Vagina (tissue), 2 donors: Measurements from ENCODE around the gene PRSS53.

ENCODE experiments used
- POLR2A ChIP-seq, 2 donors: fragments of 450-650 bp; IDR thresholded peaks; one replicate each; pipeline ENCODE4 v1.6.1; 2017; ENCODE audit warnings: antibody characterized with exemption in 2 of 2, mild to moderate bottlenecking in 2 of 2, moderate library complexity in 2 of 2
- POLR2AphosphoS5 ChIP-seq, 2 donors: sonication (generic); formaldehyde crosslinking; IDR thresholded peaks; one replicate each; pipeline ENCODE4 v1.9.0; 2017; ENCODE audit warnings: antibody characterized with exemption in 2 of 2, mild to moderate bottlenecking in 2 of 2, low read depth in 1 of 2; ENCODE audit not compliant: insufficient read depth in 1 of 2

- TF ChIP-seq POLR2A (IDR thresholded peaks at IDR 0.05) (no peak), POLR2AphosphoS5 (IDR thresholded peaks at IDR 0.05; ENCODE audit: insufficient read depth in 1 of 2, low read depth in 1 of 2) (no peak)
Observed at GRCh38 chr16:31130336-31130891, 41.7 kb upstream of the PRSS53 start.
